ENCODE measurements around the gene TNFRSF13B. TPM values are rescaled to one million over a fixed set of nuclear protein-coding genes. Genes with fewer than 3 reads are reported as not detected.
"Not testable (repeated sequence)": the region's sequence is repeated elsewhere in the genome, so short reads cannot be mapped to it uniquely, and the experiment has no call there.

The TNFRSF13B gene
- total RNA-seq, 1 donor from 2014 or later: not detected

DNA sequence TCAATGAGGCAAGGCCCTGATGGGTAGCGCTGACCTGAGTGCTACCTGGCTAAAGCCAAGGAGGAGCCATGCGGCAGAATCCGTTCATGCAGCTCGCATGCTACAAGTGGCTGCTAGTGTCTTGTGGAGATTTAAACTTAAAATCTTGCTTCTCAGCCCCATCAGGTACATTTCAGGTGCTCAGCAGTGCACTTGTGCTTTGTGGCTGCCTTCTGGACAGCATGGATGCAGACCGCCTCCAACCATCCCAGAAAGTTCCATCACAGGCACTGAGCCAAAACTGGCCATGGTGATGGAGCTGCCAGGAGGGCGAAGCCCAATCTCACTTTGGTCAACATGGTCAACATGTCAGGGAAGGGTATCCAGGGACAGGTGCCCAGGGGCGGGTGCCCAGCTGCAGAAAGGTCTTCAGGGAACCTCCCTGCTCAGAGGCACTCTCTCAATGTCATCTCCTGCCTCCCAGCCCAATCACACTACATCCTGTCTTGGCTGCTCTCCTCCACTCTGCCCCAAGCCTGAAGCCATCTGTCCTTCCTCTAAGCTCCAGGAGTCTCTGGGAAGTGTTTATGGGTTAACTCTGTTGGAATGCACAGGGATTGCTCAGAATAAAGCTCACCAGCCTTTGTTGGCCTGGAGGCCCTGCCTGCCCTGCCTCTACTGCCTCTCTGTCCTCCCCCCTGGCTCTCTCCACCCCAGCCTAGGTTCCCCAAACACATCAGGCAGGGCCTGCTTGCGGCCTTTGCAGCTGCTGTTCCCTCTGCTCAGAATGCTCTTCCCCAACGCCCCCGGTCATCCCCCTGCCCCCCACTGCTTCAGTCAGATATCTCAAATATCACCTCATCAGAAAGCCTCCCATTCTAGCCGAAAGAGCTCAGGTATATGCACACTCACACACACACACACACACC lies 18.3 kb upstream of the TNFRSF13B start:
- intact Hi-C loops (cut with DNase I): loop anchor here (5.0 kb wide), 1 partner anchor 453 kb away; no protein-coding TSS in a partner anchor
- ATAC-seq: no peak
- DNase-seq (ENCODE audit: missing footprints): no peak

DNA sequence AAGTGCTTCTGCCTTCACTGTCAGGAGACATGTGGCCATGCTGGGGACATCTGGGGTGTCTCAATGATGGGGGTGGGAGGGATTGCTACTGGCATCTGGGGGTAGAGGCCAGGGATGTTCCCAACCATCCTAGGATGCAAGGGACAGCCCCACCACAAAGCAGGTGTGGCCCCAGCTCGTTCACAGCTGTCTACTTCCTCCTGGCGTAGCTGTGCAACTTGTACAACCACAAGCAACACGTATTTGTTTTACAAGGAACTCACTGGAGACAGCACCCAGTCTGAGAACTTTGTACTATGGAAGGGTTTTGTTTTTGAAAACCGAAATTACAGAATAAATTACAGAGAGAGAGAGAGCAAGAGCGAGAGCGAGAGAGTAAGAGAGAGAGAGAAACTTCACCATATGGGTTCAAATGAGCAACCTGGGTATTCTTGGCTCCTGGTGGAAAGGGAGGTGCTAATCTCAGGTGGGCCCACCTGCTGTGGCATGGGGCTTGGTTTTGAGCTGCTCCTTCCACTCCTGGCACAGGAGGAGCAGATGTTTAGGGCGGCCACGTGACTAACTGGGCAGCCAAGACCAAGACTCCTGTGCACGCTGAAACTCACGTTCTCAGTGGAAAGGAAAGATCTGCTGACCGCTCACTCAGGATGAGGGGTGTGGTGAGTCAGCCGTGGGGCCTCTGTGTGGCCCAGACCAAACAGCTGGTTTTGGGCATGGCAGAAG lies 17.5 kb upstream of the TNFRSF13B start:
- DNase-seq (ENCODE audit: missing footprints): no peak
- no peak for ATAC-seq
- intact Hi-C loops (cut with DNase I): no loop called here

DNA sequence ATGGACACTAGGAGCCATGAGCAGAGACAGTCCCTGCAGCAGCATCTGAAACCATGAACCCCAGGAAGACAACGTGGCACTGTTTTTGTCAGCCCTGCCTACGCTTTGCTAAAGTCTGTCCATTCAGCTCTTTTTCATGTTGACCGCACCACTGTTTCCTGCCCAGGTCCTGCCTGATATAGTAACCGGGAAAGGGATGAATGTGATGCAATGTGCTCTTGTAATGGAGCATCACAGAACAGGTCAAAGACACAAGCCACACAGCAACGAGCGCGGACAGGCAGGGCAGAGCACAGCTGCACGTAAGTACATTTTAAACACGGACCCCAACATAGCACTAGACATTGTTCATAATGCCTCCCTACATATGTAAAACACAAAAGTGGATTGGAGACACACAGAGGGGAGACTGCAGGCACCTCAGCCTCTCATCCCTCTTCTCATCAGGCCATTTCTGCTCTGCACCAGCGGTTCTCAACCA lies 16.9 kb upstream of the TNFRSF13B start:
- no peak for DNase-seq (ENCODE audit: missing footprints)
- intact Hi-C loops (cut with DNase I): no loop called here
- ATAC-seq: no peak

DNA sequence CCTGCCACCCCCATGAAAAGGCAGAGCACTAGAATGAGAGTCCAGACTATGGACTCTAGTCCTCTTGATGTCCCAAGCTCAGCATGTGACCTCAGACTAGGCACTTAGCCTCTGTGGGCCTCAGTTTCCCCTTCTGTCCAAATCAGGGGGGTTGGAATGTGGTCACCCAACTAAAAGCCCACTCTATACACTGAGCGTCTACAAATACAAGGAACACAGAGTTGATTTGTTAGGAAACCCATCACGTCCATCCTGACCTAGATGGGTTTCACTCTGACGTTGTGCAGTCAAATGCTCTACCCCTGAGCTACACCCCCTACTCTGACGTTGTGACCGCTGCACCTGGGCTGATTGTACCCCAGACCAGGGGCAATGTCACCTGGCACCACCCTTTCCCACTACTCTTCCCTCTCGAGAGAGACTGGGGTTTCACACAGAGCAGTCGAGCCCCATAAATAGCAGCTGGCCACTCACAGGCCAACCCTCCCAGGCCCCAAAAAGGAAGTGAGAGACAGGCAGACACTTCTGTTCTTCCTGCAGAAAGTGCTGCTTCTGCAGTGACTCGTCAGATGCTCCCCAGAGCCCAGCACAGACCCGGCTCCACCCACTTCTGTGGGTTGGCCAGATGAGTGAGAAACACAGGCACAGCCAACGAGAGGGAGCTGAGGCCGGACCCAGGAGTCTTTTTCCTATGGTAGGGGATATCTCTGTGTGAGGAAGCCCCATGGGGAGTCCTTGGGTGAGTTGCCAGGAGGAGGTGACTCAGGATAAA lies 16.1 kb upstream of the TNFRSF13B start:
- ATAC-seq: peak; percentile 87
- DNase-seq (ENCODE audit: missing footprints): peak; percentile 88
- intact Hi-C loops (cut with DNase I): no loop called here

DNA sequence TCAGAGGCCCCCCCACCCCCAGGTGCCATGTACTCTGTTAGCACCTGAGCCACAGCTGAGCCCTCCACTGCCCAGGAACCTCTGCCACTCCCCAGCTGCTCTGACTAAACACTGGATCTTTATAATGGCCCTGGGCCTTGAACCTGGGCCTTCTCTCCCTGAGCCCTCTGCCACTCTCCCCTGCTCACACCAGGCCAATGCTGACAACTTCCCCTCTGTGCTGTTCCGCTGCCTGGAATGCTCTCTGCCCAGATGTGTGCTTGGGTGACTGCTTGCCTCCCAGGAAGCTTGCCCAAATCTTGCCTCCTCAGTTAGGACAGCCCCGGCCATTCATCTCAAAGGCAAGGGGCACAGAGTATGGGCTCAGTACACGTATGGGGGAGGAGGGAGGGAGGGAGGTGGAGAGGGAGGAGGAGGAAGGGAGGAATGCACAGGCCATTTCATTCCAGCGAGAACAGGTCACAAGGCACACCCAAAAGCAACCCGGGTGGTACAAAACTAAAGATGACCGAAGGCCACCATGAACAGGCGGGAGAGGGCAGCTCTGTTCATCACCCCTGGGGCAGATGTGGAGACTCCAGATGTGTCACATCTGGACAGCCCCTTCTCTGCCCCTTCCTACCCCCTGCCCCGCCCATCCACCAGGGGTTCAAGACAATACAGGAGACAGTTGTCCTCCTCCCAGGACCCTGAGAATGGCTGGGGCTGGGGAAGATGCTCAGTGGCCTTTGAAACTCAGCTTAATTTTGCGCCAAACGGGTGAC lies 15.3 kb upstream of the TNFRSF13B start:
- intact Hi-C loops (cut with DNase I): no loop called here
- DNase-seq (ENCODE audit: missing footprints) (no peak), ATAC-seq (no peak)

DNA sequence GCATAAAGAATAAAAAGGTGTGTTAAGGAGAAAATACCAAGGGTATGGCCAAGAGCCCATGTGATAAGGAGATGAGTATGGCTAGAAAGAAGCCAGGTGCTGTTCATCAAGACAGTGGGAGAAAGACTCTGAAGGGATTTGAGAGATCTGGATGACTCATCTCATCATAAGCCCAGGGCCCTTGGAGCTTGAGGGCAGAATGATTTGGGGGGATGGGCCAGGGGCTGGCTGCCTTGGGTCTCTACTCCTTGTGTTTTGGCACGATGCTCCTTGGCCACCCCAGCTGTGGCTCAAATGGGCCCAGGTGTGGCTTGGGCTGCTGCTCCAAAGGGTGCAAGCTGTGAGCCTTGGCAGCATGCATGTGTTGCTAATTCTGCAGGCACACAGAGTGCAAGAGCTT lies 14.5 kb upstream of the TNFRSF13B start:
- DNase-seq (ENCODE audit: missing footprints): no peak
- ATAC-seq: no peak
- intact Hi-C loops (cut with DNase I): no loop called here

DNA sequence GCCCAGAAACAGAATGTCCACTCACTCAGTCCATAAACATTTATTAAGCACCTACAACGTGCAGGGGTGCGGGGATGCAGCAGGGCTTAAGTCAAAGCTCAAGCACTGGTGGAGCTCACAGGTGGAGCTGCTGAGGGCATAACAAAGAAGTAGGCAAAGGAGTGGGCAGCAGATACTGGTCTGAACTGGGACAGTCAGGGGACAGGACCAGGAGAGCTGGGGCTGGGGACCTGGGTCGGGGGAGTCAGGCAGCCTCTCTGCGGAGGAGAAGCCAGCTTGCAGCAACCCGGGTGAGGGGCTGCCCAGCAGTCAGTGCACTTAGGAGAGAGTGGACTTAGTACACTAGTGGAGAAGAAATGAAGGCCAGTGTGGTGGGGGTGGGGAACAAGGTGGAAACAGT lies 10.0 kb upstream of the TNFRSF13B start:
- intact Hi-C loops (cut with DNase I): no loop called here
- no peak for ATAC-seq

DNA sequence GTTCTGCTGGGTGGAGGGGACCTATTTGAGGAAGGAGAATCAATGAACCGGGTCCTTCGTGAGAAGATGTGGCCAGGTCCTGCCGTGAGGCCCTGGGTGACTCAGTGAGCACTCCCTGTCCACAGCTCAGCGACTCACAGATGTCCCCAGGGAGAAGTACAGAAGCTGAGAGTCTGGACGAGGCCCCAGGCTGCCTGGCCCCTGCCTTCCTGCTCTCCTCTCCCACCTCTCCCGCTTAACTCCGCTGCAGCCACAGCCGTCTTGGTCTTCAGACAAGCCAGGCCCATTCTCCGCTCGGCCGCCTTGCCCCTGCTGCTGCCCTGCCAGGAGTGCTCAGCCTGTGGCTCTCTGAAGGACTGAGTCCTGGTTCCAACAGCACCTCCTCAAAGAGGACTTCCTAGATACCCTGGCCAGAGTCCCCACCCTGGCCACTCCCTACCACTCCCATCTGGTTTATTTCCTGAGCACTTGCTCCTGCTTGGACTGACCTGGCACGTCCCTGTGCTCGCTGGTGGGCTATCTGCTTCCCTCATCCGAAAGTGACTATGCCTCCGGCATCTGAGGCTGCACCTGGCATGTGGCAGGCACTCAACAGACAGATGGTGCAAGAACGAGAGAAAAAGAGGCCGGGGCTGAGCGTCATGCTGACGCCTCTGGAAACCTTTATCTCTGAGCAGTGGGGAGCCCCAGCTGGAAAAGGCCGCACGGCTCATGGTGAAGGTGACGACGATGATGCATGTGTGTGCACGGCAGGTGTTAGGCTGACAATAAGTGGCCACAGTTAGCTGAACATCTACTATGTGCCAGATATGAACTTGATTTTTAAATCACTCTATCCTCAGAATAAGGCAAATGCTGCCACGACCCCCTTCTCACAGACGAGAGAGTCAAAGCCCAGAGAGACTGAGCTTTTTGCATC lies 9.2 kb upstream of the TNFRSF13B start:
- intact Hi-C loops (cut with DNase I): no loop called here
- ATAC-seq (no peak), DNase-seq (ENCODE audit: missing footprints) (no peak)

More for the DNA sequence above, 10.0 kb upstream of the TNFRSF13B start:
- no peak for DNase-seq (ENCODE audit: missing footprints)

DNA sequence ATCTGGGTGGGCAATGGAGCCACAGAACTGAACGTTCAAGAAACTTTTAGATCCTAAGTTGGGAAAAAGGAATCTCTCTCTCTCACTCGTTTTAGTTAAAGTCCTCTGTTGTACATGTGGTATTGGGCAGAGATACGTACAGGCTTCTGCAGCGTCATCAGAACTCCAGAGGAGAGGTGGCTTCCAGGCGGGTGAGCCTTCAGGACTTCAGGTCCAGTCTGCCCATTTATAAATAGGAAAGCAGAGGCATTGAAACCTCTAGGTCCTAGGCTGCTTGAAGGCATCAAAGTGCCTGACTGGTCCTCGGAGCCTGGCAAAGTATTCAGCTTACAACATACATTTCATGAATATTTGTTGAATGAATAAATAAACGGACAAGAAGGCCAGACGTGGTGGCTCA lies 8.1 kb upstream of the TNFRSF13B start:
- DNase-seq (ENCODE audit: missing footprints): no peak
- intact Hi-C loops (cut with DNase I): no loop called here
- ATAC-seq: no peak

DNA sequence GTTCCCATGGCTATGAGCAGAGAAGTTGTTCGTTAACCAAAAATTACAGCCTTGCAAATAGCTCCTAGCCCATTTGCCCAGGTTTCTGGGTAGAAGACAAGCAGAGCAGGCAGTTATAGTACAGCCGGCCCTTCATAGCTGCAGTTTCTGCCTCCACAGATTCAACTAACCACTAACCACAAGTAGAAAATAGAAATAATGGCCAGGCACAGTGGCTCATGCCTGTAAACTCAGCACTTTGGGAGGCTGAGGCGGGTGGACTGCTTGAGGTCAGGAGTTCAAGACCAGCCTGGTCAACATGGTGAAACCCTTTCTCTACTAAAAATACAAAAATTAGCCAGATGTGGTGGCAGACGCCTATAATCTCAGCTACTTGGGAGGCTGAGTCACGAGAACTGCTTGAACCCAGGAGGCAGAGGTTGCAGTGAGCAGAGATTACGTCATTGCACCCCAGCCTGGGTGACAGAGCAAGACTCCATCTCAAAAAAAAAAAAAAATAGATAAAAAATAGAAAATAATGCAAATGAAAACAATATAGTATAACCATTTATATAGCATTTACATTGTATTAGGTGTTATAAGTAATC lies 7.4 kb upstream of the TNFRSF13B start:
- ATAC-seq; DNase-seq (ENCODE audit: missing footprints); intact Hi-C loops (cut with DNase I): not testable (repeated sequence)

DNA sequence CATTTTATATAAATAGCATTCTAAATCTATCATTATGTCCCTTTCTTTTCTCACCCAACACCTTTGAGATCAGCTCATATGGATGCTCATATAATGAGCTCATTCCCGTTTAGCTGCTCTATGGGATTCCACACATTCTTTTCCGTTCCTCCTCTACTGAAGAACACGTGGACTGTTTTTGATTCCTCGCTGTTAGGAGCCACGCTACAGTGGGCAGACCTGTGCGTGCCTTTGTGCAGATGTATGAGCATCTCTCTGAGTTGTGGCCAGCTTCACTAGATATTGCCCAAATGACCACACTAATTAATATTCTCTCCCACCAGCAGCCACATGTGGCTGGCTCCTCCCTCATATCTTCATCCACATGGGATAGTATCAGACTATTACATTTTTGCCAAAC lies 6.0 kb upstream of the TNFRSF13B start:
- DNase-seq (ENCODE audit: missing footprints) (no peak), ATAC-seq (peak; percentile 20)
- intact Hi-C loops (cut with DNase I): no loop called here

DNA sequence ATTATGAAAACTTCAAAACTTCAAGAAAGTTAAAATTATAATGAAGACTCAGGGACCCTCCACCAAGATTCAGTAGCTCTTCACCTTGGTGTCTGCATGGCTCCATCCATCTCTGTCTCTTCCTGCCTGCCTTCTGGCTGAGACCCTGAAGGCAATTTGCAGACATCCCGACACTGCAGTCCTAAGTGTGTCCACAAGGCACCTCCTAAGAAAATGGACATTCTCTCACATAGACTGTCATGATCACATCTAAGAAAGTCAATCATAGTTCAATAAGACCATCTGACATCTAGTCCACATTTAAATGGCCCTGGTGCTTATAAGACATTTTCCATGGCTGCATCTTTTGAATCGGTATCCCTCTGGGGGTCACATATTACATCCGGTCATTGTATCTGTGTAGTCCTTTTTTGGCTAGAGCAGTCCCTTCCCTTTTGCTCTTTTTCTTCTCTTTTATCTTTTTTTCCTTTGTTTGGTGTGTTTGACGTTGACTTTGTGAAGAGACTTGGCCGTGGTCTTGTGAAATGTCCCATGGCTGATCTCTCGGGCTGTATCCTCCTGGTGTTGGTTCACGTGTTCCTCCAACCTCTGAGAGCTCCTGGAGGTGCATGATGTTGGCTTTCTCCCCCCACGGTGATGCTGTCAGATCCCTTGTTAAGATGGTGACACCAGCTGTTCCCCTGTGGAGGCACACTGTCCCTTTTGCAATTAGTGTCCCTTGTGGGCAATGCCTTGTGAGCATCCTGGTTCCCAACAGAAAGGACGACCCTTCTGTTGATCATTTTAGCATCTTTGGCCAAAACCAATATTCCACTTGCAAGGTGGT lies 5.0 kb upstream of the TNFRSF13B start:
- no peak for DNase-seq (ENCODE audit: missing footprints)
- intact Hi-C loops (cut with DNase I): no loop called here
- ATAC-seq: no peak

DNA sequence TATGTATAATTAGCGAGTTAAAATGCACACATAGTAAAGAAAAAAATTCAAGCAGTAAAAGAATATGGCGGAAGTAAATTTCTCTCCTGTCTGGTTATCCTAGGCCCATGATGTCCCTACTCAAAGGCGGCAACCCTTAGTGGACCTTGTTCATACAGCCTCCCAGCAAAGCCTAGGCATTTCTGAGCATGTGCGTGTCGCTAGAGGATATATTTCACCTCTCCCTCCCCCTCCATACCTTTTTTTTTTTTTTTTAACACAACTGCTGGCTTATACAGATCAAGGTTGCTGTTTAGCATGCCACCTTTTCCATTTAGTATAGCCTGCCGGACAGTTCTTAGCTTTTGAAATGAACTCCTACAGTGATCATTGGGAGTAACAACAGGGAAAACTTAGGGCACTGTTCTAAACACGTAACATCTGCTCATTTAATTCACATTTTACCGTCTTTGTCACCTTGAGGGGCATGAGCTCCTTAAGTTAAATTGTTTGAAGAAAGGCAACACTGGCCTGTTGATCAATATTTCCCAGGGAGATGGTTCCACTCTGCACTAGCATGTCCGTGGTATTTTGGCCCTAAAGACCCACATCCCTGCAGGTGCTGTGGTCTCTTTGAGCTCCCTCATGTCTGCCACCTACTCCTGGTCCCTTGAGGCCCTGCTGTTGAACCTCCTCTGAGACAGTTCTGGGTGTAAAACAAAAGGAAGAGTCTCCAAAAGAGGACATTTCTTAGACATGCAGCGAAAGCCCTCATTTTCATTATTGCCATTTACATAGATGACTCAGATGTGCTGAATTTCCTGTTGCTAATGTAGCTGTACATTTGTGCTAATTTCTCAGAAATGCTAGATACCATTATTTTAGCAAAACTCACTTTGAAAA lies 4.1 kb upstream of the TNFRSF13B start:
- intact Hi-C loops (cut with DNase I): no loop called here
- DNase-seq (ENCODE audit: missing footprints): no peak
- ATAC-seq: no peak

DNA sequence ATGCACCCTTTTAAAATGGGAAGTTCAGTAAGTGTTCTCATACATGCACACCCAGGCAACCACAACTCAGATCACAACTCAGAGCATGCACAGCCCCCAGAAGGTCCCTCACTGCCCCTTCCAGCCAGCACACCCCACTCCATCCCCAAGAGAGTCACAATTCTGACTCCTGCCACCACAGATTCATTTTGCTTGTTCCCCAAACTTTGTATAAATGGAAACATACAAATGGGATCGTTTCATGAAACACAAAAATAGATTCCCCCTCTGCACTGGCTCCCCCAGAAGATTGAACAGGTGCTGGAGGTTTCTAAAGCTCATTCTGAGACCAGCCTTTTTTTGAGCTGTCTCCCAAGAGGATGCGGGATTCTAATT lies 3.3 kb upstream of the TNFRSF13B start:
- intact Hi-C loops (cut with DNase I): no loop called here
- DNase-seq (ENCODE audit: missing footprints) (no peak), ATAC-seq (no peak)

DNA sequence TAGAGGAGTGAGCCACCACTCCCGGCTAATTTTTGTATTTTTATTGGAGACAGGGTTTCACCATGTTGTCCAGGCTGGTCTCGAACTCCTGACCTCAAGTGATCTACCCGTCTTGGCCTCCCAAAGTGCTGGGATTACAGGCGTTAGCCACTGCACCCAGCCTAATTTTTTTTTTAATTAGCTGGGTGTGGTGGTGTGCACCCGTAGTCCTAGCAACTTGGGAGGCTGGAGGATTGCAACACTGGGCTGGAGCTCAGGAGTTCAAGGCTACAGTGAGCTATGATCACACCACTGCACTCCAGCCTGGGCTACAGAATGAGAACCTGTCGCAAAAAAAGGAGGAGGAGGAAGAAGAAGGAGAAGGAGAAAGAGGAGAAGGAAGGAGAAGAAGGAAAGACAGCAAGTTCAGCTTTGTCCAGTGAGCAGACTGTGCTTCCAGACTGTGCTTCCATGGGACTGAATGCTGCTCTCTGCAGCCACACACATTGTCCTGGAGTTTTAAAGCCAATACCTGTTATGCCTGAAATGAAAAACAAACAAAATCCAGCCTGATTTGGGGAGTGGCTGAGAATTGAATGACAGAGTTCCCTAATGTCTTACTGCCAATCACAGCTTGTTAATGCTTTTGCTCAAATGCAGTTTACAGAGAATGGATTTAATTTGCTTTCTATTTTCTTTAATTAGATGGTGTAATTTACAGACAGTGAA lies 2.8 kb upstream of the TNFRSF13B start:
- intact Hi-C loops (cut with DNase I): no loop called here
- ATAC-seq: no peak
- no peak for DNase-seq (ENCODE audit: missing footprints)

All from Right ventricle myocardium inferior (tissue), 1 donor.